NOMO-1 (cell line): Measurements from ENCODE around the gene TMEM121.
"Not testable (repeated sequence)": the region's sequence is repeated elsewhere in the genome, so short reads cannot be mapped to it uniquely, and the experiment has no call there.

ENCODE experiments used
- DNase-seq, 2 experiments: peaks; one replicate each; lab custom pipeline; 2025; ENCODE audit not compliant: unreplicated experiment in 2 of 2; lab: John Stamatoyannopoulos, UW

The TMEM121 gene

GRCh38 chr14:105567164-105568103 lies 41.1 kb downstream of the TMEM121 start:
- not testable (repeated sequence) for DNase-seq

- not testable (repeated sequence) for DNase-seq
Observed at GRCh38 chr14:105568140-105568843, 41.9 kb downstream of the TMEM121 start.

GRCh38 chr14:105568859-105569766 lies 42.7 kb downstream of the TMEM121 start:
- DNase-seq, result no peak

- no peak for DNase-seq
Observed at GRCh38 chr14:105570482-105570881, 44.1 kb downstream of the TMEM121 start.

GRCh38 chr14:105571181-105571951 lies 45.0 kb downstream of the TMEM121 start:
- DNase-seq, result not testable (repeated sequence)

GRCh38 chr14:105572063-105572462 lies 45.7 kb downstream of the TMEM121 start:
- not testable (repeated sequence) for DNase-seq

GRCh38 chr14:105573841-105574240 lies 47.5 kb downstream of the TMEM121 start:
- DNase-seq, result not testable (repeated sequence)

- DNase-seq, result not testable (repeated sequence)
Observed at GRCh38 chr14:105574411-105574810, 48.0 kb downstream of the TMEM121 start.

GRCh38 chr14:105575016-105575700 lies 48.8 kb downstream of the TMEM121 start:
- DNase-seq, result not testable (repeated sequence)

- no peak for DNase-seq
Observed at GRCh38 chr14:105576525-105577088, 50.2 kb downstream of the TMEM121 start.

- no peak for DNase-seq
Observed at GRCh38 chr14:105577314-105577861, 51.0 kb downstream of the TMEM121 start.

GRCh38 chr14:105578070-105578469 lies 51.7 kb downstream of the TMEM121 start:
- DNase-seq, result no peak

- DNase-seq, result not testable (repeated sequence)
Observed at GRCh38 chr14:105579221-105579620, 52.8 kb downstream of the TMEM121 start.
